ENCODE data around the gene ZNF414. TPM values are rescaled to one million over a fixed set of nuclear protein-coding genes. Genes with fewer than 3 reads are reported as not detected.

ZNF414 gene
- total RNA-seq, 1 donor from 2014 or later = 27.5 TPM

DNA sequence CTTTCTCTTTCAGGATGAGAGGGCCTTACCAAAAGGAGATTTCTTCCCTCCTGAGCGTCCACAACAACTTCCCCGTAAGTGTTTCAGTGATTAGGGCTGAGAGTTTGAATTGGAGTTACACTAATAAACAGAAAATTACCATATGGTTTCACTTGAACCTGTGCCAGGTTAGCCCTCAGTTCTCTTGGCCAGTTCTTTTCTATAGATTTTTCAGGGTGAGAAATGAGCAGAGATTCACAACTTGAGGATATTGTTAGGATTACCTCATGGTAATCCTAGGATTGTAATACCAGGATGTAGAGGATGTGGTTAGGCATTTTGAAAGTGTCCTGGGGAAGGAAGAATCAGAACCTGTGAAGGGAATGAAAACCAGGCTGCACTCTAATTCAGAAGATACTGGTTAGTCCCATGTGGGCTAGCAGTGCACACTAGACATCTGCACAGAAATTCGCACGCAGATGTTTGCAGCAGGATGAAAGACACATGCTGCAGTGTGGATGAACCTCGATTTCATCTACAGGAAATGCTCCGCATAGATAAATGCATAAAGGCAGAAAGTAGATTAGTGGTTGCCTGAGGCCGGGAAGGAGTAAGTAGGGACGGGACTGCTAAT, 45.1 kb downstream of the ZNF414 start:
- TF ChIP-seq POLR2A (IDR thresholded peaks at IDR 0.05) (no peak), POLR2AphosphoS5 (IDR thresholded peaks at IDR 0.05; ENCODE audit: insufficient read depth in 1 of 2, low read depth in 1 of 2) (no peak)
- TF ChIP-seq, protein P1, sequence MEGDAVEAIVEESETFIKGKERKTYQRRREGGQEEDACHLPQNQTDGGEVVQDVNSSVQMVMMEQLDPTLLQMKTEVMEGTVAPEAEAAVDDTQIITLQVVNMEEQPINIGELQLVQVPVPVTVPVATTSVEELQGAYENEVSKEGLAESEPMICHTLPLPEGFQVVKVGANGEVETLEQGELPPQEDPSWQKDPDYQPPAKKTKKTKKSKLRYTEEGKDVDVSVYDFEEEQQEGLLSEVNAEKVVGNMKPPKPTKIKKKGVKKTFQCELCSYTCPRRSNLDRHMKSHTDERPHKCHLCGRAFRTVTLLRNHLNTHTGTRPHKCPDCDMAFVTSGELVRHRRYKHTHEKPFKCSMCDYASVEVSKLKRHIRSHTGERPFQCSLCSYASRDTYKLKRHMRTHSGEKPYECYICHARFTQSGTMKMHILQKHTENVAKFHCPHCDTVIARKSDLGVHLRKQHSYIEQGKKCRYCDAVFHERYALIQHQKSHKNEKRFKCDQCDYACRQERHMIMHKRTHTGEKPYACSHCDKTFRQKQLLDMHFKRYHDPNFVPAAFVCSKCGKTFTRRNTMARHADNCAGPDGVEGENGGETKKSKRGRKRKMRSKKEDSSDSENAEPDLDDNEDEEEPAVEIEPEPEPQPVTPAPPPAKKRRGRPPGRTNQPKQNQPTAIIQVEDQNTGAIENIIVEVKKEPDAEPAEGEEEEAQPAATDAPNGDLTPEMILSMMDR (IDR thresholded peaks at IDR 0.05) = no peak
- Histone ChIP-seq H3K4me1 (no peaks in the 10 kb centered on the region), H3K27ac (no peak overlapping the region), H3K4me3 (no peak overlapping the region), H3K27me3 (no peaks in the 10 kb centered on the region), H3K36me3 (peaks cover 4 to 90% of the 10 kb centered on the region in 2 donors), H3K9me3 (no peaks in the 10 kb centered on the region)
- no peak for DNase-seq (ENCODE audit: extremely low spot score in 2 of 2)
- intact Hi-C loops (cut with DNase I) = no loop called here

DNA sequence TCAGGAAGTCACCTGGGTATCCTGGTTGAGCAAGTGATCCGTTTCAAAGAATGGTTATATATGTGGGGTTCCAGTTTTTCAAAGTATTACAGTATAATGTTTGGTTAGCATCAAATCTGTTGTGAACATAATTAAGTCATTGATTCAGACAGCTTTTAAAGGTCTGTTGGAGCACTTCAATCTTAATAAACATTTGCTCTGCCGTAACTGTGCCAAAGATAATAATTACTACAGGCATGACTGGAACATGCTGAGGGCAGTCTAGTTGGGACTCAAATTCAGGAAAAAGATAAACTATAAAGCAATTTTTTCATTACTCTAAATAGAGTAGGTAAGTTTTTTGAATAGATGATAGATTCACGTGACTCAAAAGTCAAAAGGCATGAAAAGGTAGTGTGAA, 45.8 kb downstream of the ZNF414 start:
- H3K36me3 ChIP-seq = peaks cover 4 to 87% of the 10 kb centered on the region in 2 donors
- H3K27ac ChIP-seq = no peak overlapping the region
- H3K9me3 ChIP-seq = no peaks in the 10 kb centered on the region
- intact Hi-C loops (cut with DNase I) = no loop called here
- no peak overlapping the region for H3K4me3 ChIP-seq
- TF ChIP-seq, protein P1 (IDR thresholded peaks at IDR 0.05) = no peak
- TF ChIP-seq POLR2AphosphoS5 (IDR thresholded peaks at IDR 0.05; ENCODE audit: insufficient read depth in 1 of 2, low read depth in 1 of 2) (no peak), POLR2A (IDR thresholded peaks at IDR 0.05) (no peak)
- no peak for DNase-seq (ENCODE audit: extremely low spot score in 2 of 2)
- H3K27me3 ChIP-seq = no peaks in the 10 kb centered on the region
- no peaks in the 10 kb centered on the region for H3K4me1 ChIP-seq

GRCh38 chr19:8466018-8466417, 47.9 kb downstream of the ZNF414 start:
- Histone ChIP-seq H3K27me3 (no peaks in the 10 kb centered on the region), H3K4me3 (no peak overlapping the region), H3K4me1 (peaks cover 13% of the 10 kb centered on the region), H3K27ac (no peak overlapping the region), H3K9me3 (no peaks in the 10 kb centered on the region), H3K36me3 (peaks cover 4 to 67% of the 10 kb centered on the region in 2 donors)
- TF ChIP-seq, protein P1 (IDR thresholded peaks at IDR 0.05) = no peak
- no peak for TF ChIP-seq POLR2AphosphoS5 (IDR thresholded peaks at IDR 0.05; ENCODE audit: insufficient read depth in 1 of 2, low read depth in 1 of 2)
- TF ChIP-seq POLR2A (IDR thresholded peaks at IDR 0.05) = no peak
- intact Hi-C loops (cut with DNase I) = no loop called here
- no peak for DNase-seq (ENCODE audit: extremely low spot score in 2 of 2)

GRCh38 chr19:8463365-8463764, 50.6 kb downstream of the ZNF414 start:
- H3K27me3 ChIP-seq = no peaks in the 10 kb centered on the region
- intact Hi-C loops (cut with DNase I) = no loop called here
- TF ChIP-seq, protein P1 (IDR thresholded peaks at IDR 0.05) = no peak
- TF ChIP-seq POLR2A (IDR thresholded peaks at IDR 0.05) (no peak), POLR2AphosphoS5 (IDR thresholded peaks at IDR 0.05; ENCODE audit: insufficient read depth in 1 of 2, low read depth in 1 of 2) (no peak)

GRCh38 chr19:8462571-8462970, 51.4 kb downstream of the ZNF414 start:
- TF ChIP-seq POLR2AphosphoS5 (IDR thresholded peaks at IDR 0.05; ENCODE audit: insufficient read depth in 1 of 2, low read depth in 1 of 2) (no peak), POLR2A (IDR thresholded peaks at IDR 0.05) (no peak)
- TF ChIP-seq, protein P1 (IDR thresholded peaks at IDR 0.05) = no peak

More at GRCh38 chr19:8463365-8463764, 50.6 kb downstream of the ZNF414 start:
- Histone ChIP-seq H3K4me3 (no peak overlapping the region), H3K9me3 (no peaks in the 10 kb centered on the region), H3K36me3 (peaks cover 4 to 41% of the 10 kb centered on the region in 2 donors), H3K4me1 (peaks cover 39% of the 10 kb centered on the region), H3K27ac (no peak overlapping the region)
- DNase-seq (ENCODE audit: extremely low spot score in 2 of 2) = no peak

More at GRCh38 chr19:8462571-8462970, 51.4 kb downstream of the ZNF414 start:
- Histone ChIP-seq H3K27me3 (no peaks in the 10 kb centered on the region), H3K4me1 (peaks cover 47% of the 10 kb centered on the region), H3K4me3 (no peak overlapping the region), H3K27ac (no peak overlapping the region), H3K36me3 (peaks cover 4 to 36% of the 10 kb centered on the region in 2 donors), H3K9me3 (no peaks in the 10 kb centered on the region)
- intact Hi-C loops (cut with DNase I) = no loop called here
- no peak for DNase-seq (ENCODE audit: extremely low spot score in 2 of 2)
